RWPE2 (cell line): ENCODE data around the gene CORO1C.
"Not testable (repeated sequence)": the region's sequence is repeated elsewhere in the genome, so short reads cannot be mapped to it uniquely, and the experiment has no call there.

Experiments
- ATAC-seq: fragments of 200-7000 bp; cut with Tn5 transposase; 3 replicates; pipeline ENCODE4 v1.9.1; 2021; ENCODE audit warnings: low read depth
- DNase-seq: peaks from one replicate; pipeline ENCODE4 v3.0.0-alpha.2; 2020; ENCODE audit warnings: low spot score
- H3K27ac ChIP-seq: fragments of 450-650 bp; 2 replicates; pipeline ENCODE4 v1.5.1; 2017; ENCODE audit warnings: mild to moderate bottlenecking; ENCODE audit not compliant: poor library complexity, severe bottlenecking
- H3K27me3 ChIP-seq: fragments of 250-450 bp; sonication (Bioruptor Pico); 2 replicates; pipeline ENCODE4 v1.5.1; 2021; ENCODE audit warnings: mild to moderate bottlenecking, moderate library complexity; ENCODE audit not compliant: insufficient read depth, poor library complexity, severe bottlenecking
- H3K36me3 ChIP-seq: fragments of 250-450 bp; sonication (Bioruptor Pico); 2 replicates; pipeline ENCODE4 v1.5.1; 2020; ENCODE audit warnings: low read depth, mild to moderate bottlenecking, moderate library complexity
- H3K4me1 ChIP-seq: fragments of 250-450 bp; sonication (Bioruptor Pico); 2 replicates; pipeline ENCODE4 v1.5.1; 2021; ENCODE audit warnings: mild to moderate bottlenecking, moderate library complexity; ENCODE audit not compliant: insufficient read depth, poor library complexity, severe bottlenecking
- H3K4me3 ChIP-seq: fragments of 250-450 bp; sonication (Bioruptor Pico); 2 replicates; pipeline ENCODE4 v1.5.1; 2021; ENCODE audit warnings: mild to moderate bottlenecking, moderate library complexity; ENCODE audit not compliant: severe bottlenecking
- H3K9me3 ChIP-seq: fragments of 250-450 bp; sonication (Bioruptor Pico); 2 replicates; pipeline ENCODE4 v1.5.1; 2021; ENCODE audit warnings: mild to moderate bottlenecking, moderate library complexity; ENCODE audit not compliant: severe bottlenecking
- CTCF ChIP-seq: fragments of 450-650 bp; IDR thresholded peaks from one replicate; pipeline ENCODE4 v1.5.1; 2017; ENCODE audit warnings: mild to moderate bottlenecking, moderate library complexity; ENCODE audit not compliant: poor library complexity, severe bottlenecking

The CORO1C gene

GRCh38 chr12:108633534-108634248, 97.6 kb downstream of the CORO1C start, which contains the start of gene SELPLG:
Gene SELPLG, minus strand, starts transcription at chr12:108633894. Its CDS starts 9,587 bp downstream, at chr12:108624307.
- H3K4me1 ChIP-seq, result peaks cover 31% of the 10 kb centered on the region
- no peaks in the 10 kb centered on the region for H3K9me3 ChIP-seq
- H3K4me3 ChIP-seq, result no peak within 1 kb of the TSS
- TF ChIP-seq CTCF, result no peak
- no peaks in the 10 kb centered on the region for H3K27me3 ChIP-seq
- no peak for DNase-seq
- no peak within 1 kb of the TSS for H3K27ac ChIP-seq
- H3K36me3 ChIP-seq, result no peaks in the 10 kb centered on the region
- ATAC-seq, result no peak

GRCh38 chr12:108633081-108633533, 98.2 kb downstream of the CORO1C start:
- H3K27ac ChIP-seq, result no peak overlapping the region
- DNase-seq, result no peak
- ATAC-seq, result no peak
- no peaks in the 10 kb centered on the region for H3K27me3 ChIP-seq
- H3K4me1 ChIP-seq, result peaks cover 37% of the 10 kb centered on the region
- no peak overlapping the region for H3K4me3 ChIP-seq
- H3K36me3 ChIP-seq, result no peaks in the 10 kb centered on the region
- no peaks in the 10 kb centered on the region for H3K9me3 ChIP-seq
- no peak for TF ChIP-seq CTCF

- not testable (repeated sequence) for H3K27me3 ChIP-seq, H3K36me3 ChIP-seq, DNase-seq, H3K4me3 ChIP-seq, H3K9me3 ChIP-seq, ATAC-seq
- Histone ChIP-seq H3K27ac (peak overlapping the region; percentile 84), H3K4me1 (peaks cover 39% of the 10 kb centered on the region)
Observed at GRCh38 chr12:108631261-108631660, 100.1 kb downstream of the CORO1C start.

- peak; percentile 4 for TF ChIP-seq CTCF
- H3K4me3 ChIP-seq, result no peak overlapping the region
- H3K27ac ChIP-seq, result peak overlapping the region; percentile 84
- no peaks in the 10 kb centered on the region for H3K36me3 ChIP-seq
- peak; percentile 43 for ATAC-seq
- H3K4me1 ChIP-seq, result peaks cover 39% of the 10 kb centered on the region
- DNase-seq, result no peak
- H3K27me3 ChIP-seq, result no peaks in the 10 kb centered on the region
- H3K9me3 ChIP-seq, result no peaks in the 10 kb centered on the region
Observed at GRCh38 chr12:108630481-108631207, 100.7 kb downstream of the CORO1C start.

- peak; percentile 83 for DNase-seq
- no peak for TF ChIP-seq CTCF
- Histone ChIP-seq H3K27me3 (no peaks in the 10 kb centered on the region), H3K36me3 (no peaks in the 10 kb centered on the region), H3K9me3 (no peaks in the 10 kb centered on the region), H3K27ac (peak overlapping the region; percentile 84), H3K4me3 (no peak overlapping the region), H3K4me1 (peaks cover 39% of the 10 kb centered on the region)
- ATAC-seq, result peak; percentile 72
Observed at GRCh38 chr12:108629824-108630476, 101.4 kb downstream of the CORO1C start.
